HG02870 (cell line): ENCODE measurements around the gene SLC19A1.

Experiments used
- ATAC-seq: cut with Tn5 transposase; IDR thresholded peaks from one replicate; pipeline ENCODE4 v1.9.1; 2021; ENCODE audit warnings: mild to moderate bottlenecking, moderate library complexity; ENCODE audit not compliant: unreplicated experiment

The SLC19A1 gene

DNA sequence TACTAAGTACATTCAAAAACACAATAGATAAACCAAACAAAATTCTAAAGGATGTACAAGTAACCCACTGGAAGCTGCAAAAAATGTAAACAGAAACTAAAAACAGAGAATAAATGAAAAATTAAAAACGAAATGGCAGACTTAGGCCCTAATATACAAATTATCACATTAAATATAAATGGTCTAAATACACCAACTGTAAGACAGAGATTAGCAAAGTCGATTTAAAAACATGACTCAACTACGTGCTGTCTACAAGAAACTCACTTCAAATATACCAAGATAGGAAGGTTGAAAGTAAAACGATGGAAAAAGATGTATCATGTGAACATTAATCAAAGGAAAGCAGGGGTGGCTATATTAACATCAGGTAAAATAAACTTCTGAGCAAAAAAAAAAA is 23.1 kb downstream of the SLC19A1 start:
- ATAC-seq, result no peak

DNA sequence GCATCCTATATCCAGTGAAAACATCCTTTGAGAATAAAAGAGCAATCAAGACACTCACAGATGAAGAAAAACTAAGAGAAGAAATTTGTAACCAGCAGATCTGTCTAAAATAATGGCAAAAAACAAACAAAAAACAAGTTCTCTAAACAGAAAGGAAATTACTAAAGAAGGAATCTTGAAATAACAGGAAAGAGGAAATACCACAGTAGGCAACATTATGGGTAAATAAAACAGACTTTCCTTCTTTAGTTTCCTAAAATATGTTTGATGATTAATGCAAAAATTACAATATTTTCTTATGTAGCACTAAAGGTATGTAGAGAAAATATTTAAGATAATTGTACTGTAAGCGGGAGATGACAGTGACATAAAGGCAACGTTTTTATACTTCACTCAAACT is 23.5 kb downstream of the SLC19A1 start:
- ATAC-seq, result no peak

DNA sequence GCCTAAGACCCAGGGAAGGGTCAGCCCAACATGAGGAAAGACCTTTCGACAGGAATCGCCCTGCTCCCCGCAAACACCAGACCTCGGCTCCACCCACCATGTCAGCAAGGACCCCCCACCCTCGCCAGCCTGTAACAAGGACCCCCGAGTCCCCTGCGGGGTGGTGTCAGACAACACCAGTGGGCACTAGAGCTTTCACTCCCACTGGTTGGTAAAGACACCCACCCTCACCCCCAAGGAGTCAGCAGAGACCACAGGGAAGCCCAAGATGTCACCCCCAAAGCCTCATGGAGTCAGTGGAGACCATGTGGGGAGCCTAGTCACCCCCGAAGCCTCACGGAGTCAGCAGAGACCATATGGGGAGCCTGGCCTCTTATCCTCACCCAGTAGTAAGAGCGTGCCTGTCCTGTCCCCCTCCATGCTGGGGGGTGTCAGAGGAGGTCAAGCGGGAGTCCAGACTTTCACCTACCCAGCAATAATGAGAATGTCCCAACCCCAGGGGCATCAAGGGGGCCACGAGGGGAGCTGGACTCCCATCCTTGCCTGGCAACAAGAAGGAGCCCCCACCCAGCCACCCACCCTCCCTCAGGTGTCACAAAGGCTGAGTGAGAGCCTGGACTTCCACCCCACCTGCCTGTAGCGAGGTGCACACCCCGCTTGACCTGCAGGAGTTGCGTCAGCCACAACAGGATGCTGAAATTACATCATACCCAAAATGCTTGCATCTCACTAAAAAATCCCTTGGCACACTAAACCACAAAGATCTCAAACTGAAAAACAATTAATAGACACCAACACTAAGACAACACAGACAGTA is 24.8 kb downstream of the SLC19A1 start:
- no peak for ATAC-seq

DNA sequence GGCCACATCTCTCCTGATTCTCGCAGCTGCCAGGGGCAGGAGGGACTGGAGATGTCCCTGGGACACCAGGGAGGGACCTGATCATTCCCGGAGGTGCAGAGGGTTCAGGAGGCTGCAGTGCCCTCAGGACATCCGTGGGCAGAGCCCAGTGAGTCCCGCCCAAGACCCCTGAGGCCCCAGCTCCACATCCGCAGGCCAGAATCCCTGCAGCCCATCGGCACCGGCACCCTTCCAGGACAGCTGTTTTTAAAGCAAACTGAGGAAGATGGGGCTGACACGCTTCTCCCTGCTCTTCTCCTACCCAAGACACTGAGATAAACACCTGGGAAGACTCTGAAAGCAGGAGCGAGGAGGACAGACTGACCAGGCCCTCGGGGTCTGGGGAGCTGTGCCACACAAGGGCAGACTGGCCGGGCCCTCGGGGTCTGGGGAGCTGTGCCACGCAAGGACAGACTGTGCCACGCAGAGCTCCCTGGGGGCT is 25.5 kb downstream of the SLC19A1 start:
- ATAC-seq, result no peak

DNA sequence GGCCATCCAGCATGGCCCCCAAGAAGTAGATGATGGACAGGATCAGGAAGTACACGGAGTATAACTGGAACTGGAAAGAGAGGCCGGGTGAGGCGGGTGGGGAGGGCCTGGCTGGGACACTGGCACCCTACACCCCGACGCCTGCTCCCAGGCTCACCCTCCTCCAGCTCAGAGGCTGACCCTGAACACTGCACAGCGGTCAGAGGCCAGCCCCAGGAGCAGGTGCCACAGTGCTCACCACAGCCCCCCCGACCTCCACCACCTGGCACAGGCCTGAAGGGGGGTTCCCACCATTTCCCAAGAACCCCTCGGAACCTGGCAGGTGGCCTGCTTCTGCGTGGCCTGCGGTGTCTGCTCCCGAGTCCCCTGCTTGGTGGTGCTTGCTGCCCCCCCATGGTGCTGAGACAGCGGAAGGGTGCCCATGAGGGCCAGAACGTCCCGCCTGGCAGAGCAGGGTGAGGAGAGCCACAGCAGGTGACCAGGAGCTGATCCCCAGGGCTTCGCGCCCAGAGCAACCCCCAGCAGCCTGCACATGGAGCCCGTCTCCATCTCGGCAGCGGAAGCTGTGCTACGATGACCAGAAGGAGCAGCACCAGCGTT is 26.1 kb downstream of the SLC19A1 start:
- no peak for ATAC-seq

DNA sequence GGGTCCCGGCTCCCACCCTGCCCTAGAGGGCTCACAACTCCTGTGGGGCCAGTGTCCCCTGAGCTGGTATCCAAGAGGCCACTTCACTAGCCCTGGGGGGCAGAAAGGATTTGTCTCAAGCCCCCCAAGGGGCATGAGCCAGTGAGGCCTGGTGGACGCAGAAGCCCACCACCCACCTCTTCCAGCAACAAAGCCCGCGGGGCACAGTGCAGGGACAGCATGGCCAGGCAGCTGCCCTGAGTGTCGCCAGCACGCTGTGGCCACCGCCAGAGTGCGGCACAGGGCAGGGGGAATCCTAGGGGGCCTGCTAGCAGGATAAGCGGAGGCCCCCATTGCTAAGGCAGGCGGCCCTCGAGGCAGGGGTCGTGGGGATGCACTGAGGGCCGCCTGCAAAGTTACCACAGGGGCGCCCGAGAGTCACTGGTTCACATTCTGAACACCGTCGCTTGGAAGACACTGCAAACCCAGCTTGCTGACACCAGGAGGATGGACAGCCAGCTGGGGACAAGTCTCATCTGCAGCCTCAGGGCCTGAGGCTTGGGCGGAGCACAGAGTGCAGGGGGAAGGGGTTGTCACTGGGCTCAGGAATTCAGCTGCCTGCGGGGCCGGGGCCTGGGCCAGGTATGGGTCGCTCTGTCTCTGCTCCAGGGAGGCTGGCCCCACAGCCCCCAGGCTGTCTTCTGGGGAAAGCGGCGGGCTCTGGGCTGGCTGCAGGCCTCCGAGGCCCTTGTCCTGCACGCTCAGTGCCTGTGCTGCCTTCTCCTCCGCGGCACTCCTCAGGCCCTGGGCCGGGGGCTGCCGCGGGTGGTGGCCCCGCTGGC is 26.8 kb downstream of the SLC19A1 start:
- ATAC-seq, result no peak

DNA sequence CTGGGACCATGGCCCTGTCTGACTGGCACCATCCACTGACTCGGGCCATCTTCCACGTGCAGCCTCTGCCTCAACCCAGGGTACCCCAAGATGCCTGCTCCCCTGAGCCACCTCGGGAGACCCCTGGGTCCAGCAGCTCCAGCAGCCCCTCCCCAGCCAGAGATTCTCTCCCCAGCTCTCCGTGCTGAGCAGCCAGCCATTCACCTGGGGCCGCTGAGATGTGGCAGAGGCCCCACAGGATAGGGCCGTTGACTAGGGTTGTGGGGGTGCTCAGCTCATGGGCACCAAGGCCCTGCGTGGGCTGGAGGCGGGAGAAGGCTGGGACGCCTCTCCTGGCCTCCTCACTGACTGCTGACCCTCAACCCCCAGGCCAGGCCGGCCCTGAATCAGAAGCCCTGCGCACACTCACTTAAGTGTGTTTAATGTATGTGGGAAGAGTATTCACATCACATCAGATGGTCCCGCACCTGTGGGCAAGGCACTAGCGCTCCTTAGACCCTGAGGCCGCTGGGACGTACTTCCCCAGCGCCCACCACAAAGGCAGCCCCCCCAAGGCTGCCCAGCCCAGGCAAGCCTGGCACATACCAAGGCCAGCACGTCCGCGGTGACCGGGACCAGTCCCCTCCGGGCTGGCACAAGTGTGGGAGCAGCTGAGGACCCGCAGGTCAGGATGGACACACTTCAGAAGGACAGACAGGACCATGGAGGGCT is 27.8 kb downstream of the SLC19A1 start:
- no peak for ATAC-seq

DNA sequence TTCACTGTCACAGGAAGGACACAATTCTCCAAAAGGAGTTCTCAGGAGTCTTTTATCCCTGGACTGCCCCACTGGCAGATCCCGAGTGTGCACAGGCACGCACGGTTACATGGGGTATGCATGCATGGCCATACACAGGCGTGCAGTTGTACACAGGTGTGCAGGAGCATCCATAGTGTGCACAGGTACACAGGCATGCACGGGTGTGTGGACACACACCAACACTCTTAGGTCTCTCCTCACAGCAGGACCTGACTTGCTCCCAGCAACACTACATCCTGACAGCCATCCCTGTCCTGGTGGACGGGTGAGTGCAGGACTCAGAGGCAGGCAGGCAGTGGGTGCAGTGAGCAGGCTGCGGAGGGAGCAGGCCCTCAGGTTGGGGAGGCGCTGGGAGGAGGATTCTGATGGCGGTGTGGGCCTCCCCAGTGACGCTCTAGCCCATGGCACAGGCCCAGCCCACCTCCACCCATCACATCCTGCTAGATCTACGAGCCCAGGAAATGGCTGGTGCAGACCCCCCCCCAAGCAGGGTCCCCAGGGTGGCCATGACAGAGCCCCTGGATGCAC is 28.4 kb downstream of the SLC19A1 start:
- no peak for ATAC-seq

DNA sequence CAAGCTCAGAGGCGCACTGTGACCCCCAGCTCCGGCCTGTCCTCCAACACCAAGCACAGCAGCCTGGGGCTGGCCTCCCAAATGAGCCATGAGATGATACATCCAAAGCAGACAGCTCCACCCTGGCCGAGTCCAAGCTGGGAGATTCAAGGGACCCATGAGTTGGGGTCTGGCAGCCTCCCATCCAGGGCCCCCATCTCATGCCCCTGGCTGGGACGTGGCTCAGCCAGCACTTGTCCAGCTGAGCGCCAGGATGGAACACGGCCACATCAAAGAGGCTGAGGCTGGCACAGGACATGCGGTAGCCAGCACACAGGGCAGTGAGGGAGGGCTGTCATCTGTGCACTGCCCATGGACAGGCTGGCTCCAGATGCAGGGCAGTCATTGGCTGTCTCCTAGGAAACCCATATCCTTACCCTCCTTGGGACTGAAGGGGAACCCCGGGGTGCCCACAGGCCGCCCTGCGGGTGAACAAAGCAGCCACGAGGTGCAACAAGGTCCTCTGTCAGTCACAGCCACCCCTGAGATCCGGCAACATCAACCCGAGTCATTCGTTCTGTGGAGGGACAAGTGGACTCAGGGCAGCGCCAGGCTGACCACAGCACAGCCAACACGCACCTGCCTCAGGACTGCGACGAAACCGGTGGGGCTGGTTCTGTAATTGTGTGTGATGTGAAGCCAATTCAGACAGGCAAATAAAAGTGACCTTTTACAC is 29.1 kb downstream of the SLC19A1 start:
- ATAC-seq, result no peak

DNA sequence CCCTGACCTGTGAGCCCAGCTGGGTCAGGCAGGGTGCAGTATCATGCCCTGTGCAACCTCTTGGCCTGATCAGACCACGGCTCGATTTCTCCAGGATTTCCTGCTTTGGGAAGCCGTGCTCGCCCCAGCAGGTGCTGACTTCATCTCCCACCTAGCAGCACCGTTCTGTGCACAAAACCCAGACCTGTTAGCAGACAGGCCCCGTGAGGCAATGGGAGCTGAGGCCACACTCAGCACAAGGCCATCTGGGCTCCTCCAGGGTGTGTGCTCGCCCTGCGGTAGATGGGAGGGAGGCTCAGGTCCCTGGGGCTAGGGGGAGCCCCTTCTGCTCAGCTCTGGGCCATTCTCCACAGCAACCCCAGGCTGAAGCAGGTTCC is 29.6 kb downstream of the SLC19A1 start:
- no peak for ATAC-seq

DNA sequence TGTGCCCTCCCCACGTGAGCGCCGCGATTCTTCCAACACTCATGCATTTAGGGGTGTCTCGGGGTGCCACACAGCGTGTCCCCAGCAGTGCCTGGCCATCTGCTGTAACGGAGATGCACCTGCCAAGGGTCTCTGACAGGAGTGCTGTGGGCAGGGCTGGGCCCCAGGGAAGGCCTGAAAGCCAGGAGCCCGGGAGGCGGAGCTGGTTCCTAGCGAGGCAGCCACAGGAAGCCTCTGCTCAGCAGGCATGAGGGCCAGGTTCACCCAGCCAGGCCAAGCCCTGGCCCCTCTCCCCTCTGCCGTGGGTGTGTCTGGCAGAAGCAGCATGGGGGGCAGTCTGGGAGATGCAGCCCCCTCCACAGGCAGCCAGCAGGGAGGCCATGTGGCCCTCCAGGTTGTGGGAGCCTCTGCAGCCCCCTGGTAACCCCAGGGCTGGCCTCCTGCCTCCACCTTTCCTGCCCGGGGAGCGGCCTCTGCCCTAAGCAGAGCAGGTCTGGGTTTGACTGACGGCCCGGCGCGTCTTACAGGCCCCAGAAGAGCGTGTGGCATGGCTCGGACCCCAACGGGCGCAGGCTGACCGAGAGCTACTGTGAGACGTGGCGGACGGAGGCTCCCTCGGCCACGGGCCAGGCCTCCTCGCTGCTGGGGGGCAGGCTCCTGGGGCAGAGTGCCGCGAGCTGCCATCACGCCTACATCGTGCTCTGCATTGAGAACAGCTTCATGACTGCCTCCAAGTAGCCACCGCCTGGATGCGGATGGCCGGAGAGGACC is 30.4 kb downstream of the SLC19A1 start:
- no peak for ATAC-seq

DNA sequence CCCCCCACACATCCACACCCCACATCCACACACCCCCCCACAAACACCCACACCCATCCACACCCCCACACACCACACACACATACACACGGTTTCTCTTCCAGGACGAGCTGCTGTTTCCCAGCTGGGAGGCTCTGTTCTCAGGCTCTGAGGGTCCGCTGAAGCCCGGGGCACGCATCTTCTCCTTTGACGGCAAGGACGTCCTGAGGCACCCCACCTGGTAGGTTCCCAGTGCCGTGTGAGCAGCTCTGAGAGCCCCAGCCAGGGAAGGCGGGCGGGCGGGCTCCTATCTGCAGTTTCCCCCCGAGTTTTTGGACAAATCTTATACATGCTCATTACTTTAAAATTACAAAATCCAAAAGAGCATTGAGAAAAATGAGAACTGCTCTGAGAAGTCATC is 31.2 kb downstream of the SLC19A1 start:
- no peak for ATAC-seq

DNA sequence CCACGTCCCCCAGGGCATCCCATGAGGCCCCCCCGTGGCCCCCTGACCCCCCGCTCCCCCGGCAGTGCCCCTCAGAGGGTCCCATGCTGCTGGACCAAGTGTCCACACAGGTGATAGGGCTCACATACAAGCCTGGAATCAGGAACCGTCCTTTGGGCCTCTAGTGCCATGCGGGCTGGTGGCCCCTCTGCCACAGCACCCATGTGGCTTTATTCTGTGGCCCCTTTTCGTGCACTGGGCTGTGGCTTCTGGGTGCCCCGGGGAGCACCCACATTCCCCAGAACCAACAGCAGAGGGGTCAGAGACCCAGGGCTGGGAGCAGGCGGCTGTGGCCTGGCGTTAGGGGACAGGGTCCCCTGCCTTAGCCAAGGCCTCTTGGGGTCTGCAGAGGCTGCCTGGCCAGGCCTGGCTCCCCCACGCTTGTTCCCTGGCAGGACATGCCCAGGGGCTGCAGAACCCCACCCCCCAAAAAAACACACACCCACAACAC is 31.7 kb downstream of the SLC19A1 start:
- no peak for ATAC-seq

DNA sequence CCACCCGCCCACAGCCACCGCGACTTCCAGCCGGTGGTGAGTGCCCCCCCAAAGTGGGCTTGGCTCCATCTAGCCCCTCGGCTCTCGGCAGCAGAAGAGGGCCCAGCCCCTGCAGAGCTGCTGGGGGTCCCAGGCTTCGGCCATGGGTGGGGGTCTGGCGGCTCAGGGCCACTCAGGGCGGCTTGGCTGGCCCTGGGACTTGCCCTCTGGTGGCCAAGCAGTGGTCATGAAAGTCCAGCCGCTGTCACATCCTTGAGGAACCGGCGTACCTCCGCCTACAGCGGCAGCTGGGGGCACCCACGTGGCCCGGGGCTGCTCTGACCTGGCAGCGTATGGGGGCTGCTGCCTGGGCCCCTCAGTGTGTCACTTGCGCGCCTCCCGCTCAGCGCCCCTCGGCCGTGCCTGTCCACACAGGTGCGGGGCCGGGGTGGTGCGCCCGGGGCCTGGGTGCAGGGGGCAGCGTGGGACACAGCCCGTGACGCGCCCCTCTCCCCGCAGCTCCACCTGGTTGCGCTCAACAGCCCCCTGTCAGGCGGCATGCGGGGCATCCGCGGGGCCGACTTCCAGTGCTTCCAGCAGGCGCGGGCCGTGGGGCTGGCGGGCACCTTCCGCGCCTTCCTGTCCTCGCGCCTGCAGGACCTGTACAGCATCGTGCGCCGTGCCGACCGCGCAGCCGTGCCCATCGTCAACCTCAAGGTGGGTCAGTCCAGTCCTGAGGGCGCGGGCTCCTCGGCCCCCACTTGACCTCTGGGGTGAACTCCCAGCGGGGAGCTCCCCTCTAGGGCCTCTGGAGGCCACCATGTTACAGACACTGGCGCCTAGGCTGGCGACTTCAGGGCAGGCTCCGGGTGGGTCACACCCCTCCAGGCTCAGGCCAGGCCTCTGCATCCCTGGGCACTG is 32.4 kb downstream of the SLC19A1 start:
- no peak for ATAC-seq

DNA sequence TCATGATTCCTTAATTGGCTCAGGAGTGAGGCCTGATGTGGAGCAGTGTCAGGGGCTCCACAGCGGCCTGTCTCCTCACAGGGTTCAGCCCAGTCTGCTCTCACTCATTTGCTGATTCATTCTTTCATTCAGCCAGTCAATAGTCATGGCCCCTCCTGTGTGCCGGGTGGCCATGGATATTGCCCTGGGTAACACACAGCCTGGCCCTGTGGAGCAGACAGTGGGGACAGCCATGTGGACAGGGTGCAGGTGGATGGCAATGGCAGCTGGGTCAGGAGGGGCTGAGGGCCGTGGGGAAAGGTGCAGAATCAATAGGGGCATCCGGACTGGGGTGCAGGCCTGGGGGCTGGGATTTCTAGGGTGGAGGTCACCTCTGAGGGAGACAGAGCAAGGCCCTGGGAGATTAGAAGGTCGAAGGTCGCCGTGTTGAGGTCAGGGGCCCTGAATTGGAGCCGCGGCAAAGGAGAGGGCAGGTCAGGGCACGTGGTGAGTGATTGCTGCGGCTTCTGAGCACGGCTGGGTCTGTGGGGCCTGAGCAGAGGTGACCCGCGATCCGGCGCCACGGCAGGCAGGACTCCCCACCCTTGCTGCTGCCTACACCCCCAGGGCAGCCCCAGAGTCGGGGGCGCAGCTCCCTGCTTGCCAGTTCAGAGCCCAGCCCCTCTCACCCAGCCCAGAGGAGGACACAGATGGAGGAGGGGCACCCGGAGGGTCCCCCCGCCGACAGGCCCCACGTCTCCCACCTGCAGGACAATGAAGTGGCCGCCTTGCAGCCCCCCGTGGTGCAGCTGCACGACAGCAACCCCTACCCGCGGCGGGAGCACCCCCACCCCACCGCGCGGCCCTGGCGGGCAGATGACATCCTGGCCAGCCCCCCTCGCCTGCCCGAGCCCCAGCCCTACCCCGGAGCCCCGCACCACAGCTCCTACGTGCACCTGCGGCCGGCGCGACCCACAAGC is 33.4 kb downstream of the SLC19A1 start:
- ATAC-seq, result no peak

DNA sequence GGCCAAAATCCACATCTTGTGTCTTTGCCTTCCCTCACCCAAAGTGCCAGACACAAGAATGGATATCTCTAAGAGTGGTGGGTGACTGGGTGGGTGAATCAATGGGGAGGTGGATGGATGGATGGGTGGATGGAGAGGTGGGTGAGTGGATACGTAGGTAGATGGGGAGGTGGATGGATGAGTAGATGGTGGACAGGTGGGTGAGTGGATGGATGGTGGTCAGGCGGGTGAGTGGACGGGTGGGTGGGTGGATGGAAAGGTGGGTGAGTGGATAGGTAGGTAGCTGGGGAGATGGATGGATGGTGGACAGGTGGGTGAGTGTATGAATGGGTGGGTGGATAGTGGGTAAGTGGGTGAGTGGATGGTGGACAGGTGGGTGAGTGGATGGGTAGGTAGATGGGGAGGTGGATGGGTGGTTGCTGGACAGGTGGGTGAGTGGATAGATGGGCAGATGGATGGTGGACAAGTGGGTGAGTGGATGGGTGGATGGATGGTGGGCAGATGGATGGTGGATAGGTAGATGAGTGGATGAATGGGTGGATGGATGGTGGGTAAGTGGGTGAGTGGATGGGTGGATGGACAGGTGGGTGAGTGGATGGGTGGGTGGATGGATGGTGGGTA is 34.2 kb downstream of the SLC19A1 start:
- no peak for ATAC-seq

DNA sequence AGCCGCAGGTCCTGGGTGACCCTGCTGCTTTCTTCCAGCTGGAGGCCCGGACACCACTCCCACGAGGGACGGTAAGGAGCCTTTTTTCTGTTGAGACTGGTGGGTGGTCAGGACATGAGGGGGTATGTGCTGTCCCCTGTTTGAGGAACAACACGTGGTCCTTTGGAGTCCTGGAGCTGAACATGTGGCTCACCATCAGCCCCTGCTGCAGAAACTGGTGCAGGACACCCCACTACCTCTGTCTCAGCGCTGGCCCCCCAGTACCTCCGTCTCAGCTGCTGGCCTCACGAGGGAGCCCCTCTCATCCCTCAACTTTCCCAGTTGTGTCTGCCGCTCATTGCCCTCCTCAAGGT is 34.7 kb downstream of the SLC19A1 start:
- no peak for ATAC-seq
